GM18499 (cell line): ENCODE data around the gene AKNA.

Source experiments
- ATAC-seq: cut with Tn5 transposase; IDR thresholded peaks from one replicate; pipeline ENCODE4 v1.9.1; 2021; ENCODE audit warnings: moderate number of reproducible peaks; ENCODE audit not compliant: insufficient read depth, unreplicated experiment

The AKNA gene

DNA sequence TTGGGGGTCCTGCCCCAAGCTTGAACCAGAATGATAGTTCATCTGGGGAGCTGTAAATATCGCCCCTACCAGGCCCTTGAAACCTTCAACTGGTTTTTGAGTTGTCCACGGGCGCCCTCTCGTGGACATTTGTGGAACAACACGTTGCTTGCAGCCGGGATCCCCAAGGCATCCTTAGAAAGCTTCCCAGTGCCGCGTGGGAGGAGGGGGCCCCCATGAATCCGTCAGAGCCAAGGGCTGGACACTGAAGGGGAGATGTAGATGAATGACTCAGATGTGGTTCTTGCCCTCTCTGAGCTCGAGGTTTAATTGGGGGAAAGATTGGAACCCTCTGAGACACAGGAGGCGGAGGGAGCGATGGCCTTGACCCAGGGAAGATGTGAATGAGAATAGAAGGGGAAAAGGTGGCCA lies 96.7 kb downstream of the AKNA start:
- ATAC-seq = no peak

- no peak for ATAC-seq
Observed at GRCh38 chr9:114290561-114290986, 97.2 kb downstream of the AKNA start.

DNA sequence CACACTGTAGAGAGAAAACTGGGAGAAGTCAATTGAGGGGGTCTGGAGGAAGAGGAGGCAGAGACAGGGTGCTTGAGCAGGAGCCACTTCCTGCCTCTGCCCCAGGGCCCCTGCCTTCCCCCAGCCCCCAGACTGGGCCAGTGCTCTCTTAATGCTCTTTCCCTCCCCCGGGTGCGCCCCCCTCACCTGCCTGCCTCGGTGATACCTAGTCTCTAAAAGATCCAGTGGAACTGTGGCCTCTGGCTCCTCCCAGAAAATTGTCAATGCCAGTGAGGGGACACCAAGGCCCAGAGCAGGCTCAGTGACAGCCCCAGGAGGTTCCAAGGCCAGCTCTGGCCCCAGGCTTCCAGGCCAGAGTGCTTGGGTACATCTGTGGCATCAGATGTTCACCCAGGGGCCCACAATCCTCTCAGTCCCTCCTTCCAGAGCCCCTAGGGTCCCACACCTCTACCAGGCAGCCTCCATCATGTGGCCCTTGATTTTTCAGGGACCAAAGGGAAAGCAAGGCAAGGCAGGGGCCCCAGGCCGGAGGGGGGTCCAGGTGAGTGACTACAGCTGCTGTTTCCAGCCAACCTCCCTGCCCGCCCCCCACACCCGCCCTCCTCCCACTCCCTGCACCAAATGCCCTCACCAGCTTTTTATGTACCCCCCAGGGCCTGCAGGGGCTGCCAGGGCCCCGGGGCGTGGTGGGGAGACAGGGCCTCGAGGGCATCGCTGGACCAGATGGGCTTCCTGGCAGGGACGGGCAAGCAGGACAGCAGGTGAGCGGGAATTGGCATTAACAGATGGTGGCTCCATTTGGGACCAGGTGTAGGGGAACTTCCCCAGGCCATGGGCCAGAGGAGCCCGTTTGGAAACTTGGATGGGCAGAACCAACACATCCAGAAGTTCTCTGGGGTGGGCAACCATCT lies 98.0 kb downstream of the AKNA start:
- no peak for ATAC-seq

DNA sequence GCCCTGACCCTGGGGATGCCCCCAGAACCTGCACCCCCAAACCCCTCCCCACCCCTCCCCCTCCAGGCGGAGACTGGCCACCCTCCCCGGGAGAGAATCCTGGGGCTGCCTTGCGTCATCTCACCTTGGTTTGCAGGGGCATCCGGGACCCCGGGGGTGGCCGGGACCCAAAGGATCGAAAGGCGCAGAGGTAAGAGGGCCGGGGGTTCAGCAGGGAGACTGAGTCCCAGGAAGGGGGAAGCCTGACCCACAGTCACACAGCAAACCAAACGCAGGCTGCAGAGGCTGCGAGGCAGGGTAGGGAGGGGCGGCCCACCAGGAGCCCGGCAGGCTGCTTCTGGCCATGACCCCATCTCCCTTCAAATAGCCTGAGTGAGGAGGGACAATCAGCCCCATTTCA lies 98.7 kb downstream of the AKNA start:
- no peak for ATAC-seq

- ATAC-seq = no peak
Observed at GRCh38 chr9:114288193-114289091, 99.3 kb downstream of the AKNA start.

GRCh38 chr9:114287763-114288192 lies 100.0 kb downstream of the AKNA start:
- ATAC-seq = no peak

DNA sequence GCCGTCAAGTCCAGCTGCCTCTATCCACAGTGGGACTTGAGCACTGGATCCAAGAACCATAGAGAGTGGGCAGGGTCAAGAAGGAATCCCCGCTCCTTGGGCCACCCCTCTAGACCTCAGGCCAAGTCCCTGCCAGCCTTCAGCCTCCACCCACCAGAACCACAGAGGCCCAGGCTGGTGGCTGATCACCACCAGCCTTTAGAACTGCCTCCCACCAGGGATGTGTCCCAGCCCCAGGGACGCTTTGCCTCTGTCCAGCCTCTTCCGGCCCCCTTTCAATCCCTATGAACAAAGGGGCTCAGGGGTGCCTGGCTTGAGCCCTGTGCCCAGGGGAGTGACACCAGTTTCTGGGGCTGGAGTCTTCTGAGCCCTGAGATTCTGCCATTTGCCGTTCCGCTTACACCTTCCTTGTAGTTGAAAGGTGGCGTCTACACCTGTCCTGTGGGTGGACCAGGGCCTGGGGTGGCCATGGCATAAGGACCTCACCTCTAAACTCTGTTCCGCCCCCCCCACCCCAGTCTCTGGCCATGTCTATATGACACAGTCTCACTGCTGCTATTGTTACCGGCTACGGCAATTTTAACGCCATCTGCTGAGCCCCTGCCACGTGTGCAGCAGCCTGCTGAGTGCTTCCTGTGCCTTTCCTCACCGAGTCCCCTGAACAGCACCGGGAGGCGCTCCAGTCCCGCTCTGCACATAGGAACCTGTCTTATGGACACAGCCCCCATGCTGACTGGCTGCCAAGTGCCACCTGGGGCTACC lies 100.6 kb downstream of the AKNA start:
- ATAC-seq = no peak

GRCh38 chr9:114286146-114286679 lies 101.6 kb downstream of the AKNA start:
- no peak for ATAC-seq

- ATAC-seq = no peak
Observed at GRCh38 chr9:114285166-114285867, 102.5 kb downstream of the AKNA start.

DNA sequence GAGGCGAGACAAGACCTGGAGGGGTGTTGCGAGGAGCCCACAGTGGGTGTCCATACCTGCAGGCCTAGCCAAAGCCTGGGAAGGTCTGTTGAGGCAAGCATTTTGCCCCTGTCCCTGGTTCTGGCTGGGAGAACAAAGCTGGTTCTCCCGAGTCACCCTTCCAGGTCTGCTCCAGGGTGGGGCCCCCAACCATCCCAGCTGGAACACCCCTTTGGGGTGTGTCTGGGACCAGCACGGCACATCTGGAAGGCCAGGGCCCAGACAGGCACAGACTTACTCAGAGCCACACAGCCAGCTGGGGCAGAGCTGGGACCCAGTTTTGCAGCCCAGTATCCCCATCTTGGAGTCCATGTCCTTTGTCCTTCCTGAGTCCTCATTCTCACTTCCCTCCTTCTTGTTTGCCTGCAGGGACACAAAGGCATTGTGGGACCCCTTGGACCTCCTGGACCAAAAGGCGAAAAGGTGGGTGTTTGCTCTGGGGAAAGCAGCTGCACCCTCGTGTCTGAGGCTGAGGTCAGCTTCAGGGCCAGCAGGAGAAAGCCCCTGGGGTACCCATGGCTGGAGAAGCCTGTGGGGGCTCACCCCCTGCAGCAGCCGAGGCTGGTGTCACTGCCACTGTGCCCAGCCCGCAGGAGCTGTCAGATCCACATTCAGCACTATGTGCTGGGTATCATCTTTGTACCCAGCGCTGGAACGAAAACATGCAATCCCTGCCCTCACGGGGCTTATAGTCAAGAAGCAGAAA lies 103.3 kb downstream of the AKNA start:
- no peak for ATAC-seq
